GM23338 (cell line): ENCODE results near the gene FAM47B. TPM values are rescaled to one million over a fixed set of nuclear protein-coding genes. Genes with fewer than 3 reads are reported as not detected.

ENCODE experiments used
- ATAC-seq: fragments of 200-7000 bp; cut with Tn5 transposase; 3 replicates; pipeline ENCODE4 v1.9.1; 2020
- DNase-seq: peaks from one replicate; pipeline ENCODE4 v3.0.0-alpha.2; 2015; ENCODE audit warnings: low spot score
- H2AFZ ChIP-seq: fragments of 200-600 bp; sonication (generic); 2 replicates; pipeline ENCODE4 v1.8.0; 2016; ENCODE audit warnings: antibody characterized with exemption, mild to moderate bottlenecking, moderate library complexity
- H3F3A ChIP-seq: fragments of 200-600 bp; sonication (generic); replicated peaks from 2 replicates; pipeline ENCODE4 v1.8.0; 2017; ENCODE audit warnings: antibody characterized with exemption, mixed run types, low read depth
- H3K27ac ChIP-seq: fragments of 200-600 bp; sonication (generic); 2 replicates; pipeline ENCODE4 v1.6.1; 2016; ENCODE audit warnings: low read depth
- H3K27me3 ChIP-seq: fragments of 200-600 bp; sonication (generic); 2 replicates; pipeline ENCODE4 v1.8.0; 2016; ENCODE audit warnings: mild to moderate bottlenecking, mixed run types, moderate library complexity; ENCODE audit not compliant: insufficient read depth
- H3K36me3 ChIP-seq: fragments of 200-600 bp; sonication (generic); 2 replicates; pipeline ENCODE4 v1.8.0; 2016; ENCODE audit warnings: mild to moderate bottlenecking; ENCODE audit not compliant: insufficient read depth
- H3K4me1 ChIP-seq: fragments of 200-600 bp; sonication (generic); 2 replicates; pipeline ENCODE4 v1.8.0; 2016; ENCODE audit warnings: mild to moderate bottlenecking, moderate library complexity; ENCODE audit not compliant: insufficient read depth
- H3K4me2 ChIP-seq: fragments of 200-600 bp; sonication (generic); 2 replicates; pipeline ENCODE4 v1.7.1; 2017; ENCODE audit warnings: mixed run types
- H3K4me3 ChIP-seq: fragments of 200-600 bp; sonication (generic); 2 replicates; pipeline ENCODE4 v1.6.1; 2016; ENCODE audit warnings: mixed run types
- H3K79me2 ChIP-seq: fragments of 200-600 bp; sonication (generic); replicated peaks from 2 replicates; pipeline ENCODE4 v1.8.0; 2017; ENCODE audit warnings: mild to moderate bottlenecking; ENCODE audit not compliant: insufficient read depth
- H3K9me2 ChIP-seq: fragments of 200-600 bp; sonication (generic); 2 replicates; pipeline ENCODE4 v1.8.0; 2017; ENCODE audit not compliant: insufficient read depth
- H4K20me1 ChIP-seq: fragments of 200-600 bp; sonication (generic); replicated peaks from 2 replicates; pipeline ENCODE4 v1.8.0; 2017; ENCODE audit warnings: mild to moderate bottlenecking; ENCODE audit not compliant: insufficient read depth
- H3K27ac Mint-ChIP-seq: 2 replicates; pipeline ENCODE4 v1.8.0; 2020; ENCODE audit warnings: inconsistent platforms, mild to moderate bottlenecking, moderate library complexity, mixed read lengths
- H3K27me3 Mint-ChIP-seq: 3 replicates; pipeline ENCODE4 v1.8.0; 2022; ENCODE audit warnings: low read depth, mild to moderate bottlenecking, moderate library complexity, mixed read lengths, inconsistent platforms; ENCODE audit not compliant: insufficient read depth, poor library complexity
- H3K36me3 Mint-ChIP-seq: 3 replicates; pipeline ENCODE4 v1.8.0; 2021; ENCODE audit warnings: low read depth, mild to moderate bottlenecking, inconsistent platforms, moderate library complexity, mixed read lengths
- H3K4me1 Mint-ChIP-seq: 3 replicates; pipeline ENCODE4 v1.8.0; 2020; ENCODE audit warnings: mild to moderate bottlenecking, inconsistent platforms, mixed read lengths
- H3K4me3 Mint-ChIP-seq: 3 replicates; pipeline ENCODE4 v1.8.0; 2021; ENCODE audit warnings: moderate library complexity, mild to moderate bottlenecking, inconsistent platforms, mixed read lengths
- H3K9me3 Mint-ChIP-seq: 3 replicates; pipeline ENCODE4 v1.8.0; 2020; ENCODE audit warnings: moderate library complexity, mild to moderate bottlenecking, inconsistent platforms, mixed read lengths
- CREB1 ChIP-seq: fragments of 250-450 bp; sonication (Bioruptor Pico); IDR thresholded peaks from 2 replicates; pipeline ENCODE4 v1.5.0; 2020; ENCODE audit warnings: low read depth, mild to moderate bottlenecking, moderate library complexity
- CTCF ChIP-seq, 2 experiments: fragments of 200-600 bp in 1 of 2; sonication (generic) in 1 of 2; conservative IDR thresholded peaks; 2 replicates each; pipeline versions ENCODE4 v1.5.1 to v1.6.1; 2016 to 2017; ENCODE audit warnings: antibody characterized with exemption in 2 of 2, low read depth in 2 of 2, mild to moderate bottlenecking in 2 of 2, moderate library complexity in 1 of 2
- EZH2 ChIP-seq: fragments of 200-600 bp; sonication (generic); IDR thresholded peaks from one replicate; pipeline ENCODE4 v1.8.0; 2017; ENCODE audit warnings: antibody characterized with exemption, mild to moderate bottlenecking, low read depth; ENCODE audit not compliant: unreplicated experiment
- EZH2phosphoT487 ChIP-seq: fragments of 200-600 bp; sonication (generic); IDR thresholded peaks from one replicate; pipeline ENCODE4 v1.8.1; 2018; ENCODE audit warnings: antibody characterized with exemption; ENCODE audit not compliant: unreplicated experiment
- JUNB ChIP-seq: IDR thresholded peaks from one replicate; pipeline ENCODE4 v1.6.1; 2016; ENCODE audit warnings: antibody characterized with exemption; ENCODE audit not compliant: unreplicated experiment
- NANOG ChIP-seq: IDR thresholded peaks from 2 replicates; pipeline ENCODE4 v1.6.1; 2016; ENCODE audit warnings: antibody characterized with exemption, borderline replicate concordance
- POLR2AphosphoS5 ChIP-seq: IDR thresholded peaks from 2 replicates; pipeline ENCODE4 v1.6.1; 2016; ENCODE audit warnings: antibody characterized with exemption, low read depth
- STAT1 ChIP-seq: IDR thresholded peaks from one replicate; pipeline ENCODE4 v1.6.1; 2016; ENCODE audit warnings: antibody characterized with exemption; ENCODE audit not compliant: unreplicated experiment
- ZNF114 ChIP-seq: fragments of 250-450 bp; sonication (Bioruptor Pico); IDR thresholded peaks from 2 replicates; pipeline ENCODE4 v1.5.0; 2020; ENCODE audit warnings: mild to moderate bottlenecking, moderate library complexity
- ZNF462 ChIP-seq: fragments of 250-450 bp; sonication (Bioruptor Pico); IDR thresholded peaks from 2 replicates; pipeline ENCODE4 v1.5.0; 2020; ENCODE audit warnings: mild to moderate bottlenecking, moderate library complexity
- polyA plus RNA-seq: library from polyadenylated mRNA; unstranded; fragments of >200 nt; fragmentation: Nextera tagmentation; extraction: Ambion mirVana; gene quantifications from 2 replicates; pipeline ENCODE4 v1.2.1, GENCODE V29; 2016
- total RNA-seq: library from RNA; depleted of rRNA; stranded (reverse); fragments of >200 nt; shearing (Covaris generic); gene quantifications from 2 replicates; pipeline ENCODE4 v1.2.3, GENCODE V29; 2014
- TF ChIP-seq, protein P1 (sequence below): IDR thresholded peaks from 2 replicates; pipeline ENCODE4 v1.6.1; 2016; ENCODE audit warnings: antibody characterized with exemption

FAM47B gene
- total and polyA plus RNA-seq, 2 experiments from 2014 or later: not detected

GRCh38 chrX:34917146-34917545 is 25.4 kb upstream of the FAM47B start (continued):
- TF ChIP-seq ZNF462 (CRISPR knock-in tag) (no peak), POLR2AphosphoS5 (no peak), JUNB (no peak), EZH2 (no peak)

DNA sequence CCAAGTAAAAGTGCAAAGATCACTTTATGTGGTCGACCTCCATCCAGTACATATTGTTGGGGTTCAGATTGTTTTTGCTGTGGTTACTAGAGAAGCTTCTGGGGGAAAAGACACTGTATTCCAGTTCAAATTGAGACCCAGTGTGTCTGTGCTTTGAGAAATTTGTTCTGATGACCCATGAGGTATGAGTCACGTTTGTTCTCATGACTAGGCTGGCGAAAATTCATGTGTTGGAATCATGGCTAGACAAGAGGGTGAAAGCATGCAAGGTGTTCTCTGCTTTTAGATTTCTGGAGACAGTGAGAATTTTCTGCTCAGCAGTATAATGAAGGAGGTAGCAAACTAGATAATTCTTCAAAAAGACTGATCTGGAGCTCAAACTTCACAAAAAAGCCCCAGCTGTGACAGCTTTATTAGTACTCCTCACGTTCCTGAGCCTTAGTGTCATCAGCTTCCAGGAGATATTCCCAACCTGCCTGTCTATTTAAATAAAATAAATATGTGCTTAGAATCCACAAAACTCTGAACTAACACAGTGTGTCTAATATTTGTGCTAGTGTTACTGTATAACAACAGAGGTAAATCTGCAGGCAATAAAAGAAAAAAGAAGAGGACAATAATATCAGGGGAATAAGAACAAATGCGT is 24.4 kb upstream of the FAM47B start:
- no peak overlapping the region for H2AFZ ChIP-seq
- no peak overlapping the region for H3K4me3 ChIP-seq
- no peak overlapping the region for H3K4me2 ChIP-seq
- Mint-ChIP-seq H3K9me3 (no peaks in the 10 kb centered on the region), H3K4me3 (no peak overlapping the region), H3K4me1 (no peaks in the 10 kb centered on the region), H3K36me3 (no peaks in the 10 kb centered on the region), H3K27ac (no peak overlapping the region), H3K27me3 (peaks cover 2% of the 10 kb centered on the region)
- H4K20me1 ChIP-seq: no peaks in the 10 kb centered on the region
- H3K36me3 ChIP-seq: no peaks in the 10 kb centered on the region
- no peaks in the 10 kb centered on the region for H3K27me3 ChIP-seq
- H3K9me2 ChIP-seq: no peaks in the 10 kb centered on the region
- H3K4me1 ChIP-seq: no peaks in the 10 kb centered on the region
- TF ChIP-seq ZNF114 (CRISPR knock-in tag): no peak
- TF ChIP-seq EZH2: no peak
- TF ChIP-seq, protein P1, sequence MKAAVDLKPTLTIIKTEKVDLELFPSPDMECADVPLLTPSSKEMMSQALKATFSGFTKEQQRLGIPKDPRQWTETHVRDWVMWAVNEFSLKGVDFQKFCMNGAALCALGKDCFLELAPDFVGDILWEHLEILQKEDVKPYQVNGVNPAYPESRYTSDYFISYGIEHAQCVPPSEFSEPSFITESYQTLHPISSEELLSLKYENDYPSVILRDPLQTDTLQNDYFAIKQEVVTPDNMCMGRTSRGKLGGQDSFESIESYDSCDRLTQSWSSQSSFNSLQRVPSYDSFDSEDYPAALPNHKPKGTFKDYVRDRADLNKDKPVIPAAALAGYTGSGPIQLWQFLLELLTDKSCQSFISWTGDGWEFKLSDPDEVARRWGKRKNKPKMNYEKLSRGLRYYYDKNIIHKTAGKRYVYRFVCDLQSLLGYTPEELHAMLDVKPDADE: no peak
- TF ChIP-seq EZH2phosphoT487: no peak
- TF ChIP-seq CTCF (conservative IDR thresholded peaks at IDR 0.05; ENCODE audit: low read depth in 2 of 2): no peak
- no peak for TF ChIP-seq STAT1
- no peak for TF ChIP-seq CREB1
- TF ChIP-seq NANOG: no peak
- no peak for TF ChIP-seq POLR2AphosphoS5
- no peaks in the 10 kb centered on the region for H3K79me2 ChIP-seq
- no peak overlapping the region for H3K27ac ChIP-seq
- H3F3A ChIP-seq: no peaks in the 10 kb centered on the region
- DNase-seq (no peak), ATAC-seq (no peak)
